H9 (cell line): ENCODE data around the gene TCIRG1. TPM values are rescaled to one million over a fixed set of nuclear protein-coding genes. Genes with fewer than 3 reads are reported as not detected.

ENCODE experiments used
- DNase-seq: peaks from one replicate; pipeline ENCODE4 v3.0.0-alpha.2; 2017
- H2AFZ ChIP-seq: one replicate; pipeline ENCODE4 v1.6.1; 2013; ENCODE audit warnings: mild to moderate bottlenecking, low read length, control low read depth, moderate library complexity
- H2AK5ac ChIP-seq: 2 replicates; pipeline ENCODE4 v1.6.1; 2013; ENCODE audit warnings: low read length, control low read depth, mixed read lengths; ENCODE audit not compliant: insufficient read length
- H2BK120ac ChIP-seq: one replicate; pipeline ENCODE4 v1.6.1; 2013; ENCODE audit warnings: low read depth, mild to moderate bottlenecking, low read length, control low read depth, inconsistent platforms; ENCODE audit not compliant: poor library complexity, severe bottlenecking
- H2BK12ac ChIP-seq: 2 replicates; pipeline ENCODE4 v1.6.1; 2013; ENCODE audit warnings: low read length, control low read depth, mixed read lengths, low read depth; ENCODE audit not compliant: insufficient read length
- H2BK15ac ChIP-seq: 2 replicates; pipeline ENCODE4 v1.6.1; 2013; ENCODE audit warnings: low read depth, low read length, control low read depth
- H2BK20ac ChIP-seq: one replicate; pipeline ENCODE4 v1.6.1; 2013; ENCODE audit warnings: low read depth, mild to moderate bottlenecking, low read length, control low read depth, inconsistent platforms; ENCODE audit not compliant: poor library complexity, severe bottlenecking
- H2BK5ac ChIP-seq: 2 replicates; pipeline ENCODE4 v1.6.1; 2013; ENCODE audit warnings: low read length, control low read depth, mixed read lengths; ENCODE audit not compliant: insufficient read length
- H3K14ac ChIP-seq: 2 replicates; pipeline ENCODE4 v1.6.1; 2013; ENCODE audit warnings: low read length, control low read depth; ENCODE audit not compliant: insufficient read depth
- H3K18ac ChIP-seq: 2 replicates; pipeline ENCODE4 v1.6.1; 2013; ENCODE audit warnings: low read depth, mild to moderate bottlenecking, mixed read lengths, low read length, control low read depth; ENCODE audit not compliant: insufficient read length
- H3K23ac ChIP-seq: 2 replicates; pipeline ENCODE4 v1.6.1; 2013; ENCODE audit warnings: low read length, control low read depth, mixed read lengths, low read depth; ENCODE audit not compliant: insufficient read length
- H3K23me2 ChIP-seq: 2 replicates; pipeline ENCODE4 v1.6.1; 2013; ENCODE audit warnings: low read depth, mild to moderate bottlenecking, mixed read lengths, low read length, control low read depth; ENCODE audit not compliant: insufficient read length, poor library complexity, severe bottlenecking
- H3K27ac ChIP-seq: 2 replicates; pipeline ENCODE4 v1.5.1; 2013; ENCODE audit warnings: low read length, control low read depth, mixed read lengths, low read depth; ENCODE audit not compliant: insufficient read length
- H3K27me3 ChIP-seq: 2 replicates; pipeline ENCODE4 v1.6.1; 2013; ENCODE audit warnings: low read length, control low read depth, inconsistent platforms; ENCODE audit not compliant: insufficient read depth
- H3K4ac ChIP-seq: 2 replicates; pipeline ENCODE4 v1.6.1; 2013; ENCODE audit warnings: low read depth, mild to moderate bottlenecking, control low read depth, inconsistent platforms, low read length, moderate library complexity
- H3K4me1 ChIP-seq: 2 replicates; pipeline ENCODE4 v1.6.1; 2013; ENCODE audit warnings: low read length, control low read depth, inconsistent platforms; ENCODE audit not compliant: insufficient read depth
- H3K4me2 ChIP-seq: 2 replicates; pipeline ENCODE4 v1.6.1; 2013; ENCODE audit warnings: low read length, control low read depth, mixed read lengths; ENCODE audit not compliant: insufficient read length, insufficient read depth
- H3K56ac ChIP-seq: 2 replicates; pipeline ENCODE4 v1.6.1; 2013; ENCODE audit warnings: low read depth, mild to moderate bottlenecking, mixed read lengths, low read length, control low read depth; ENCODE audit not compliant: insufficient read length
- H3K79me1 ChIP-seq: 2 replicates; pipeline ENCODE4 v1.6.1; 2013; ENCODE audit warnings: low read depth, mild to moderate bottlenecking, moderate library complexity, low read length, control low read depth, inconsistent platforms; ENCODE audit not compliant: insufficient read depth, poor library complexity, severe bottlenecking
- H3K79me2 ChIP-seq: 2 replicates; pipeline ENCODE4 v1.6.1; 2013; ENCODE audit warnings: low read length, control low read depth, inconsistent platforms; ENCODE audit not compliant: insufficient read depth
- H3K9ac ChIP-seq: 2 replicates; pipeline ENCODE4 v1.6.1; 2013; ENCODE audit warnings: low read length, control low read depth, mixed read lengths; ENCODE audit not compliant: insufficient read length; ENCODE audit errors: extremely low read depth
- H3K9me3 ChIP-seq: one replicate; pipeline ENCODE4 v1.6.1; 2013; ENCODE audit warnings: low read depth, low read length, inconsistent platforms; ENCODE audit not compliant: control insufficient read depth
- H3T11ph ChIP-seq: one replicate; pipeline ENCODE4 v1.6.1; 2013; ENCODE audit warnings: mild to moderate bottlenecking, low read length, control low read depth, inconsistent platforms
- H4K20me1 ChIP-seq: one replicate; pipeline ENCODE4 v1.6.1; 2013; ENCODE audit not compliant: control insufficient read depth, insufficient read length, insufficient read depth
- H4K5ac ChIP-seq: 2 replicates; pipeline ENCODE4 v1.6.1; 2013; ENCODE audit warnings: low read depth, mild to moderate bottlenecking, mixed read lengths, low read length, control low read depth; ENCODE audit not compliant: insufficient read length
- H4K8ac ChIP-seq: replicated peaks from 2 replicates; pipeline ENCODE4 v1.6.1; 2013; ENCODE audit warnings: low read length, control low read depth, mixed read lengths, low read depth; ENCODE audit not compliant: insufficient read length
- H4K91ac ChIP-seq: 2 replicates; pipeline ENCODE4 v1.6.1; 2013; ENCODE audit warnings: low read depth, mild to moderate bottlenecking, moderate library complexity, mixed read lengths, low read length, control low read depth; ENCODE audit not compliant: insufficient read length
- H3K27ac Mint-ChIP-seq, 3 experiments: 2 replicates in 2 of 3; 3 replicates in 1 of 3; pipeline ENCODE4 v1.8.0; 2020 to 2021; ENCODE audit warnings: mixed read lengths in 3 of 3, mild to moderate bottlenecking in 1 of 3, moderate library complexity in 1 of 3
- H3K27me3 Mint-ChIP-seq: 2 replicates; pipeline ENCODE4 v1.8.0; 2021; ENCODE audit warnings: low read depth, mild to moderate bottlenecking, moderate library complexity, mixed read lengths
- H3K36me3 Mint-ChIP-seq, 3 experiments: 2 replicates in 2 of 3; 3 replicates in 1 of 3; pipeline ENCODE4 v1.8.0; 2020 to 2021; ENCODE audit warnings: low read depth in 3 of 3, mixed read lengths in 3 of 3; ENCODE audit not compliant: insufficient read depth in 1 of 3
- H3K4me1 Mint-ChIP-seq, 2 experiments: 2 replicates each; pipeline ENCODE4 v1.8.0; 2020; ENCODE audit warnings: mixed read lengths in 2 of 2
- H3K4me3 Mint-ChIP-seq, 2 experiments: 2 replicates in 1 of 2; 3 replicates in 1 of 2; pipeline ENCODE4 v1.8.0; 2020 to 2021; ENCODE audit warnings: mild to moderate bottlenecking in 2 of 2, mixed read lengths in 2 of 2, moderate library complexity in 1 of 2
- H3K9me3 Mint-ChIP-seq, 2 experiments: 2 replicates in 1 of 2; 3 replicates in 1 of 2; pipeline ENCODE4 v1.8.0; 2020; ENCODE audit warnings: mild to moderate bottlenecking in 2 of 2, mixed read lengths in 2 of 2, moderate library complexity in 1 of 2
- WGBS: extraction: QIAGEN DNeasy Blood & Tissue Kit; methylation state at CpG from one replicate; pipeline ENCODE4 v1.1.7; 2013; ENCODE audit warnings: missing lambda C conversion rate, low lambda C conversion rate, mixed read lengths; ENCODE audit not compliant: insufficient read length; ENCODE audit errors: extremely low coverage; 5-methylcytosine and 5-hydroxymethylcytosine counted together
- total RNA-seq: library from RNA; stranded (reverse); gene quantifications from 2 replicates; pipeline ENCODE4 v1.2.1, GENCODE V29; 2021
- TF ChIP-seq, protein P1 (sequence below): fragments of 200-600 bp; sonication (generic); conservative IDR thresholded peaks from 3 replicates; pipeline ENCODE4 v1.8.0; 2021; ENCODE audit warnings: antibody characterized with exemption, mild to moderate bottlenecking

The TCIRG1 gene
- total RNA-seq, 1 experiment from 2014 or later: 24.4 TPM

DNA sequence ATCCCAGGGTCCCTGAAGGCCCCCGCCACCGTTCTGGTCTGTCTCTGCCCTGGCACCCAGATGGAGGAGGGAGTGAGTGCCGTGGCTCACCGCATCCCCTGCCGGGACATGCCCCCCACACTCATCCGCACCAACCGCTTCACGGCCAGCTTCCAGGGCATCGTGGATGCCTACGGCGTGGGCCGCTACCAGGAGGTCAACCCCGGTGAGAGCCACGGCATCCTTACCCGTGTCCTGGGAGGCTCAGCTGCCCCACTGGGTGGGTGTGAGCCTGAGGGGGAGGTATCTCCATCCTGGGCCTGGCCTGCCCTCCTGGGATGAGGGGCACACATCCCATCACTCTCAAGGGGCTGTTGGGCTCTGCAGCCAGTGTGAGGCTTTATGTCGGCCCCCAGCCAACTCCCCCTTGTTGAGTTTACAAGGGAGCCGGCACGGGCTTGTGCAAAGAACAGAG lies 6.1 kb downstream of the TCIRG1 start:
- no peak overlapping the region for H3K4ac ChIP-seq
- H3K14ac ChIP-seq: no peak overlapping the region; the same call in 1 of the 2 replicates
- H2BK20ac ChIP-seq: no peak overlapping the region
- TF ChIP-seq, protein P1, sequence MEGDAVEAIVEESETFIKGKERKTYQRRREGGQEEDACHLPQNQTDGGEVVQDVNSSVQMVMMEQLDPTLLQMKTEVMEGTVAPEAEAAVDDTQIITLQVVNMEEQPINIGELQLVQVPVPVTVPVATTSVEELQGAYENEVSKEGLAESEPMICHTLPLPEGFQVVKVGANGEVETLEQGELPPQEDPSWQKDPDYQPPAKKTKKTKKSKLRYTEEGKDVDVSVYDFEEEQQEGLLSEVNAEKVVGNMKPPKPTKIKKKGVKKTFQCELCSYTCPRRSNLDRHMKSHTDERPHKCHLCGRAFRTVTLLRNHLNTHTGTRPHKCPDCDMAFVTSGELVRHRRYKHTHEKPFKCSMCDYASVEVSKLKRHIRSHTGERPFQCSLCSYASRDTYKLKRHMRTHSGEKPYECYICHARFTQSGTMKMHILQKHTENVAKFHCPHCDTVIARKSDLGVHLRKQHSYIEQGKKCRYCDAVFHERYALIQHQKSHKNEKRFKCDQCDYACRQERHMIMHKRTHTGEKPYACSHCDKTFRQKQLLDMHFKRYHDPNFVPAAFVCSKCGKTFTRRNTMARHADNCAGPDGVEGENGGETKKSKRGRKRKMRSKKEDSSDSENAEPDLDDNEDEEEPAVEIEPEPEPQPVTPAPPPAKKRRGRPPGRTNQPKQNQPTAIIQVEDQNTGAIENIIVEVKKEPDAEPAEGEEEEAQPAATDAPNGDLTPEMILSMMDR: no peak
- Mint-ChIP-seq H3K4me3 (no peak overlapping the region), H3K27ac (no peak overlapping the region), H3K9me3 (no peaks in the 10 kb centered on the region), H3K27me3 (no peaks in the 10 kb centered on the region), H3K4me1 (peaks cover 5 to 6% of the 10 kb centered on the region in 2 experiments), H3K36me3 (no peaks in the 10 kb centered on the region; a peak in 1 of 7 replicates)
- no peaks in the 10 kb centered on the region for H3K23me2 ChIP-seq
- no peak overlapping the region for H3K4me2 ChIP-seq
- no peak overlapping the region for H2BK12ac ChIP-seq
- no peak overlapping the region for H3K27ac ChIP-seq
- H3K4me1 ChIP-seq: no peaks in the 10 kb centered on the region; the same call in 1 of the 2 replicates
- no peak overlapping the region for H2BK5ac ChIP-seq
- H4K91ac ChIP-seq: no peak overlapping the region
- no peak overlapping the region for H3K9ac ChIP-seq
- H2BK120ac ChIP-seq: no peak overlapping the region
- H3K18ac ChIP-seq: no peak overlapping the region
- no peak overlapping the region for H4K5ac ChIP-seq
- no peak overlapping the region for H2AK5ac ChIP-seq
- no peak overlapping the region for H3K23ac ChIP-seq
- H2BK15ac ChIP-seq: no peak overlapping the region
- no CpG with 5 or more reads among the region's 18 CpGs for WGBS
- no peaks in the 10 kb centered on the region for H3K27me3 ChIP-seq
- H3T11ph ChIP-seq: no peak overlapping the region
- H2AFZ ChIP-seq: no peak overlapping the region
- no peaks in the 10 kb centered on the region for H4K20me1 ChIP-seq
- no peak overlapping the region for H3K56ac ChIP-seq
- no peaks in the 10 kb centered on the region for H3K79me1 ChIP-seq
- no peaks in the 10 kb centered on the region for H3K9me3 ChIP-seq
- no peak overlapping the region for H4K8ac ChIP-seq
- no peaks in the 10 kb centered on the region for H3K79me2 ChIP-seq
- DNase-seq: peak; percentile 24
